NCI-H748 (cell line): Measurements from ENCODE around the gene CCR9.

Experiments used
- DNase-seq: peaks from one replicate; lab custom pipeline; 2025; ENCODE audit not compliant: unreplicated experiment; lab: John Stamatoyannopoulos, UW

CCR9 gene

GRCh38 chr3:45936261-45936660, 49.9 kb downstream of the CCR9 start:
- no peak for DNase-seq

DNA sequence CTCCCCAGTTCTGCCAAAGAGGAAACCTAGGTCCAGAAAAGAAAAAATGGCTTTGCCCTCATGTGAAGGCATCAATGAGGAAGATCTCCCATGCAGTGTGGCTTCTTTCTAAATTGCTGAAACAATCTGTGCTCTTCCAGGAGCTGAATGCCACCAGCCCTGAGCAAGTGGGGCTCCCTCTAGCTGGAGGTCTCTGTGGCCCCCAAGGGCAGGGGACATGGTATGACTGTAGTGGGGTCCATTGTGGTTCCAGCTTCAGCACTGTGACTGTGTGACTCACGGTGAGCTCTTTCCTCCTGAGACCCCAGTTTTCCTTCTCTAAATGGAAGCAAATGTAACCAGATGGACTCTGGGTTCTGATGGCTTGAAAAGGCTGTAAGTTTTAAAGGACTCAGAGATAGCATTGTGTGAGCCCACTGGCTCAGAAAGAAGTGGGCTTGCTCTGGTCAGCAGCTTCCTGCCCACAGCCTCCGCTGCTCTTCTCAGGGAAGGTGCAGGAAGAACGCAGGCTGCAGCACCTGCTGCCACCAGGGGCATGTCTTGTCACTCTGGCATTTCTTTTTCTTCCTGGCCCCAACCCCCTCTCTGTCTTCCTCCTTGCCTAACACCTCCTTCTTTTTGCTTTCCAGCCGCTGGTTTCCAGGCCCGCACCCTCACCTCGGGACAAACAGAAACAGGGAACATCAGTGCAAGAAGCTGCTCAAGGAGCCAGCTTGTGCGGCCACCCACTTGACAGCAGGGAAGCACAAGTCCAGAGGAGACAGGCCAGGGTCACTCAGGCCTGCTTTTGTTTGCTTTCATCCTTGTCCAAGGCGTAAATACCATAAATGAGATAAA, 51.1 kb downstream of the CCR9 start:
- DNase-seq, result no peak

GRCh38 chr3:45938043-45938435, 51.7 kb downstream of the CCR9 start:
- DNase-seq, result no peak

DNA sequence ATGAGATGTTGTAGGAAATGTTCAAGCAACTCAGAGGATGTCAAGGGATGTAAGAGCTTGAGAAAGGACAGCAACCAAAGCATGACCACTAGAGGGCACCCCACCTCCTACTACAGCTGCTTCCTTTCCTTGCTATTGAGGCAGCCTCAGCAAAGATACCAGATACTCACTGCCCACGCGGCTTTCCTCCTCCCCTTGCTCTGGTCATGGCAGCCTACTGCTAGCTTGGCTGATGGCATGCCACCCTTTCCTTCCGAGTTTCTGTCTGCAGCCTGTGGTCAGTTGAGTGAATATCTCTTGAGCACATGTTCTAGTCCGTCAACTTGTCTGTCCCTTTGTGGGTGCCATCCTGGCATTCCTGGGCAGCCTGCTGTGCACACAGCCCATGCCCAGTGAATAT, 52.5 kb downstream of the CCR9 start:
- DNase-seq, result peak; percentile 62

GRCh38 chr3:45939341-45939771, 53.0 kb downstream of the CCR9 start:
- DNase-seq, result no peak

GRCh38 chr3:45940004-45940780, 53.8 kb downstream of the CCR9 start:
- no peak for DNase-seq

GRCh38 chr3:45940781-45941365, 54.5 kb downstream of the CCR9 start:
- no peak for DNase-seq

GRCh38 chr3:45942051-45942825, 55.9 kb downstream of the CCR9 start:
- no peak for DNase-seq

GRCh38 chr3:45943207-45943846, 57.0 kb downstream of the CCR9 start, which contains the start of gene CXCR6:
TSS of gene CXCR6 (plus strand) at chr3:45943464. CDS start at chr3:45946482, 3,018 bp downstream.
- no peak for DNase-seq

- no peak for DNase-seq
Observed at GRCh38 chr3:45944830-45945620, 58.7 kb downstream of the CCR9 start.

DNA sequence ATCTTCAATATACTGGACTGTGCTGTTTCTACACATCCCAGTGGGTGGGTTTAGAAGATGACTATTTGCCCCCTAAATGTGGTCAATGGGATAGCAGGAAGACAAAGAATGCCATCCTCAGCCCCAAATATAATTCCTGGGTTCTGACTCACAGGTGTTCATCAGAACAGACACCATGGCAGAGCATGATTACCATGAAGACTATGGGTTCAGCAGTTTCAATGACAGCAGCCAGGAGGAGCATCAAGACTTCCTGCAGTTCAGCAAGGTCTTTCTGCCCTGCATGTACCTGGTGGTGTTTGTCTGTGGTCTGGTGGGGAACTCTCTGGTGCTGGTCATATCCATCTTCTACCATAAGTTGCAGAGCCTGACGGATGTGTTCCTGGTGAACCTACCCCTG, 60.0 kb downstream of the CCR9 start:
- no peak for DNase-seq

GRCh38 chr3:45946875-45947274, 60.5 kb downstream of the CCR9 start:
- DNase-seq, result no peak

GRCh38 chr3:45947361-45947760, 61.0 kb downstream of the CCR9 start:
- no peak for DNase-seq

- no peak for DNase-seq
Observed at GRCh38 chr3:45948311-45948781, 62.0 kb downstream of the CCR9 start.

GRCh38 chr3:45948881-45949280, 62.5 kb downstream of the CCR9 start:
- no peak for DNase-seq

GRCh38 chr3:45949432-45949831, 63.1 kb downstream of the CCR9 start:
- no peak for DNase-seq

GRCh38 chr3:45950131-45950530, 63.8 kb downstream of the CCR9 start:
- DNase-seq, result no peak

DNA sequence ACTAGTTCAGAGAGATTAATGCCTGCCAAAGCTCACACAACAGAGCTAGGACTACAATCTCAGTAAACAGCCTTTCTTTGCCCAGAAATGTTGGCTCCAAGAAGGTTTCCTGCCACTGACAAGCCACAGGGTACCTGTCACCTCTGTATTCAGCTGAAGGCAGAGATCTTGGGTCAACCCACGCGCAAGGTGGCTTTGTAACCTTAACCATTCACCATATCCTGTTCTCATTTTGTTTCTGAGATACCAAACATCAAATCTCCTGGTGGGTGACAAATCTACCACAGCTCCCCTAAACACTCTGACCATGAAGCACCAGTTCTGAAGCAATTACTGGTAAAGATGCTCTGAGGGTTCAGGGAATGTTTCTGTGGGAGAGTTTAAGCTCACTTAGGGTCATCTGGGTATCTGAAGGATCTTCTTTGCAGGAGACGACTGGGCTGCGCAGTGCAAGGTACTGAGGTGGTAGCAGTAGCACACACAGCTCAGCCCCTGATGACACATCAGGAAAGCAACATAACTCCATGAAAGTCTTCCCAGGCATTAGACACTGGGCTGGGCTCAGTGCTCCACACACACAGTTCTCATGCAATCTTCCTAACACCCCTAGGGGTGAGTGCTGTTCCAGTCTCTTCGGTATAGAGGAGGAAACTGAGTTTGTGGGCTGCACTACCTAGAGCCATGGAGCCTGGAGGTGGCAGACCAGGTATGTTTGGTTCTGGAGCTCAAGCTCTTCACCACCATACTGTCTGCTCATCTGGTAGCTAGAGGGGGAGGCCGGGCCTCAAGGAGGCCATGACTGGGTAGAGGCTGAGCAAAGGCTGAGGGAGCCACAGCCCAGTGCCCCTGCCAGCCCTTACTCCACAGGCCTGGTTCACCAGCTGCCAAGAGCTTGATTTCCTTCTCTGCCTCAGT, 64.6 kb downstream of the CCR9 start:
- DNase-seq, result no peak

GRCh38 chr3:45951946-45952345, 65.6 kb downstream of the CCR9 start:
- DNase-seq, result no peak
